SHP77 treated with DMSO at 0.1 percent for 48 hours (cell line): ENCODE results near the gene IGHMBP2.

Source experiments
- DNase-seq: peaks from one replicate; lab custom pipeline; 2025; lab: John Stamatoyannopoulos, UW

The IGHMBP2 gene

GRCh38 chr11:68927280-68928135 is 23.8 kb downstream of the IGHMBP2 start:
- DNase-seq: no peak

DNA sequence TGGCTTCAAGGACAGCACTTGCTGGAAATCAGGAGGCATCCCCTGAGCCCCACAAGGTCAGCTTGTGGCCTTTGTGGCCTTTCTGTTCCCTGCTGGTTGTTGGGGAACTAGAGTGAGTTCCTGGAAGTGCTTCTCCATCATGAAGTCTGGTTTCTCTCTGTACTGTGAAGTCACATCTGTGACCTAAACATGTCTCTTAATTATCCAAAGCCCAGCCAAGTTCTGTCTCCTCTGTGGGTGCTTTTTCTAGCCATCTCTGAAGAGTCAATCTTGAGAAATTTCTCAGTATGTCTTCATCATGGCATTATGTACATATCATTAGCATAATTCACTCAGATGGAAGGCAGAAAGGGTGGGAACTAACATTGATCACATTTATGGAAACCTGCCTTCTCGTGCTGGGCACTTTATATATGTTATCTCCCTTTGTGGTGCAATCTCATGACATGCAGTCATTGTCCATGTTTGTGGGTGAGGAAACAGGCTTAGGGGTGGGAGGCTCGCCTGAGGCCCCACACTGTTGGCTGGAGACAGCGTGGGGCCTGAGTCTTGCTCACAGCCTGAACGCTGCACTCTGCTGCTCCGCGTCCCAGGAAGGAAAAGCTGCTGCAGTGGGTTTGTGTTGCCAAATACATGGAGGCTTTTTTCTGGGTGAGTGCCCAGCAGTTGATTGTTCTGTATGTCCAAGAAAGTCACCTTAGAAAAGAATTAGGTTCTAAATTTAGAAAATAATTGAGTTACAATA is 24.6 kb downstream of the IGHMBP2 start:
- no peak for DNase-seq

- no peak for DNase-seq
These were observed 25.4 kb downstream of the IGHMBP2 start for GRCh38 chr11:68929135-68929534.

- no peak for DNase-seq
These were observed 26.2 kb downstream of the IGHMBP2 start for GRCh38 chr11:68929706-68930570.

DNA sequence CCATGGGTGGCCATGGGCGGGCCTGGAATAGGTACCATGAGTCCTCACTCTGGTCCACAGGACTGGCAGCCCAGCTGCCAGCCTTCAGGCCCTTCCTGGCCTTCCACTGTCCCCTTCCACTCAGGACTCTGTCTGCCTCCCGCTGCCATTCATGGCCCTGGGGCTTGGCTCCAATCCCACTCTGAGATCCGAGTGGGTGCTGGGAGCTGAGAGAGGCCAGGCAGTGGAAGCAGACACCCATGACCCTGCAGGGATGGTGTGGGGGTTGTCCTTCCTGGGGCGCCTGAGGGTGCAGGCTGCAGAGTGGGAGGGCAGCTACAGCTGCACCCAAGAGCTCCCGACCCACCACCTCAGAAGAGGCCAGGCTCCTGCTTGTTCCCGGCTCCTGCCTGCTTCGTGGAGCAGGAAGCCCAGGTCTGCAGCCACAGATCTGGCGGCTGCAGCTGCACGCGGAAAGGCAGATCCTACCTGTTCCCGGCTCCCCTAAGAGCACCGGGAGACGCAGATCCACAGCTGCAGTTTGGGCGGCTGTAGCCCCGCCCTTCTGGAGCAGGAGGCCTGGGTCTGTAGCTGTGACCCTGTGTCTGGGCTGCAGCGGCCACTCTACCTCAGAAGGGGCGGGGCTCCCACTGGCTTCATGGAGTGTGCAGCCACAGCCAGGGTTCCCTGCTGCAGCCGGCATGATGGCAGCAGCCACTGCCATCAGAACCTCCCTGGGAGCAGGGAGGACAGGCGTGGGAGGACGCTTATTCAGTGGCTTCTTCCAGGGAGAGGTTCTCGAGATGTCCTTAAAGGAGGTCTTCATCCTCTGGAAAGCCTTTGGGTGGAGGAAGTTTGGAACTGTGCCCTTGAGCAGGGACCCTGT is 27.5 kb downstream of the IGHMBP2 start:
- DNase-seq: no peak

GRCh38 chr11:68931911-68932310 is 28.2 kb downstream of the IGHMBP2 start:
- DNase-seq: no peak

DNA sequence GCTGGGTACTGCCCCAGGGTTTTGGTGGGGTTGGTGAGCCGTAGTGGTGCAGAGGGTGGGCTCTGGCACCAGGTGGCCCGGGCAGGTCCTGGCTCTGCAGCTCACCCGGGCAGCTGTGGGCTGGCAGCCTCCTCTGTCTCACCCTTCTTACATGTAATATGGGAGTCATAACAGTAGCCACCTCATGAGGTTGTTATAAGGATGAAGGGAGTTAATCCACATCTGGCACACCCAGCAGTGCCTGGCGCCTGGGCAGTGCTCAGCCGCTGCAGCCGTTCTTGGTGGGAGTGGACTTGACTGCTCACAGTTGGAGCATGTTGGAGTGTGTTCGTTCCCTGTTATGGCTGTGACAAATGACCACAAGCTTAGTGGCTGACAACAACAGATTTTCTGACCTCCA is 28.7 kb downstream of the IGHMBP2 start:
- no peak for DNase-seq

- DNase-seq: no peak
These were observed 29.4 kb downstream of the IGHMBP2 start for GRCh38 chr11:68932933-68933577.

DNA sequence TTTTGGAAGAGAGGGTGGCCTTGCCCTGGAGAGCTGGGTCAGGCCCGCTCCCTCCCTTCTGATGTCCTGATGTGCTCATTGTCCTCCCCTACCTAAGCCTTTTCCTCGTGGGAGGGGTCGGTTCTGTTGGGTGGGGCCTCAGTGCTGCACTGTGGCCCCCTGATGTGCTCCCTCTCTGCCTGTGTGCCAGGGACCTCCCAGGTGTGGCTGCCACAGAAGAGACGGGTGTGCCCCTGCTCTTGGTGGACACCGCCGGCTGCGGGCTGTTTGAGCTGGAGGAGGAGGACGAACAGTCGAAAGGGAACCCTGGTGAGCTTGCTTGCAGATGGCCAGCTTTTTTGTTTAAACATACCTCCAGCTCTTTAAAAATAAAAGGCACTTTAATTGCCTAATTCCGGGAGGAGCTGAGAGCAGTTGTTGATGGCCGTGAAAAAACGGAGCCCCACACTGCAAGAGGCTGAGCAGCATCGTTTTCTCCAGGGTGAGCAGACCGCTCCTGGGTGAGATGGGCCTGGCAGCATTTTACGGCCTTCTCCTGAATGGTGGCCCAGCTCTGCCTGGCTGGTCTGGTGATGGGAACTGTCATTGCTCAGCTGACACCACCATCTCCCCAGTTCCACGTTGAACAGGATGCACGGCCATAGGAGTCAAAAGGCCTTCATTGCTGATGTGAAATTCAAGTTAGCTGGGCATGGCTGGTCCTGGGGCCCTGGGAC is 30.1 kb downstream of the IGHMBP2 start:
- no peak for DNase-seq

- no peak for DNase-seq
These were observed 30.6 kb downstream of the IGHMBP2 start for GRCh38 chr11:68934321-68934645.

DNA sequence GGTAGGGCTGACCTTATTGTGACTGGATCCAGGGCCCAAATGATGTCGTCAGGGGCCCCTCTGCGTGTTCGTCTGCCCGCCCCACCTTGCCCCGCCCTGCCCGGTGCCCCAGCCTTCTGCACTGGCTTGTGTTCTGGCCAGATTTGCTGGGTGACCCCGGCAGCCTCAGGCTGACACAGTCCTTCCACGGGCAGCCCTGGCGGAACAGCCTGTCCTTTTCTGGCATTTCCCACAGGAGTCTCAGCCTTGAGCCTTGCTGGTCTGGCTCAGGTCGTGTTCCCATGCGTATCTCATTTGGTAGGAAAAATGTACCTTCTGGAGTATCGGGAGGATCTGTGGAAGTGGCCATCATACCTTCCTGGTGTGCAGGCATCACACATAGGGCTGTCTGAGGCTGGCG is 31.0 kb downstream of the IGHMBP2 start:
- DNase-seq: no peak

- no peak for DNase-seq
These were observed 31.4 kb downstream of the IGHMBP2 start for GRCh38 chr11:68935066-68935465.

GRCh38 chr11:68935516-68936357 is 32.0 kb downstream of the IGHMBP2 start:
- no peak for DNase-seq

DNA sequence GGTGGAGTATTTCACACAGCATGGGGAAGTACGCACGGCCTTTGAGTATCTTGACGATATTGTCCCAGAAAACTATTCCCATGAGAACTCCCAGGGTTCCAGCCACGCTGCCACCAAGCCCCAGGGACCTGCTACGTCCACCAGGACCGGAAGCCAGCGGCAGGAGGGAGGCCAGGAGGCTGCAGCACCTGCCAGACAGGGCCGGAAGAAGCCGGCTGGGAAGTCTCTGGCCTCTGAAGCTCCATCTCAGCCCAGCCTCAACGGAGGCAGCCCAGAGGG is 32.6 kb downstream of the IGHMBP2 start:
- no peak for DNase-seq

GRCh38 chr11:68936676-68937620 is 33.3 kb downstream of the IGHMBP2 start:
- DNase-seq: no peak

- DNase-seq: no peak
These were observed 34.4 kb downstream of the IGHMBP2 start for GRCh38 chr11:68938088-68938487.

GRCh38 chr11:68938816-68939582 is 35.3 kb downstream of the IGHMBP2 start:
- DNase-seq: no peak
